GM12878 (cell line): ENCODE data around the gene TCP11L2. TPM values are rescaled to one million over a fixed set of nuclear protein-coding genes. Genes with fewer than 3 reads are reported as not detected.
A peak's percentile ranks its signal among the peaks of the same experiment; 100 is the strongest.

Source experiments
- BACH1 ChIP-seq: fragments of 450-650 bp; IDR thresholded peaks from 2 replicates; pipeline ENCODE4 v1.6.1; 2017; ENCODE audit warnings: mild to moderate bottlenecking, borderline replicate concordance
- CHD4 ChIP-seq: fragments of 200-600 bp; sonication (generic); IDR thresholded peaks from 2 replicates; pipeline ENCODE4 v1.6.1; 2016; ENCODE audit warnings: mild to moderate bottlenecking
- CTCF ChIP-seq, 3 experiments: IDR thresholded peaks in 2 of 3; conservative IDR thresholded peaks in 1 of 3; 2 replicates each; pipeline ENCODE4 v1.5.1; 2011; ENCODE audit warnings: low read depth in 3 of 3, low read length in 3 of 3, mild to moderate bottlenecking in 3 of 3, control low read depth in 2 of 3, moderate library complexity in 2 of 3, inconsistent platforms in 1 of 3, mixed read lengths in 1 of 3; ENCODE audit not compliant: control insufficient read depth in 2 of 3, insufficient read depth in 1 of 3; ENCODE audit errors: extremely low read depth in 1 of 3
- DPF2 ChIP-seq: fragments of 450-650 bp; IDR thresholded peaks from 2 replicates; pipeline ENCODE4 v1.6.1; 2017; ENCODE audit warnings: mild to moderate bottlenecking
- ESRRA ChIP-seq: IDR thresholded peaks from 2 replicates; pipeline ENCODE4 v1.6.1; 2012; ENCODE audit warnings: mild to moderate bottlenecking, low read length, improper control_type of control experiment
- GABPA ChIP-seq: IDR thresholded peaks from 2 replicates; pipeline ENCODE4 v1.6.1; 2014; ENCODE audit warnings: antibody characterized with exemption, low read depth, mild to moderate bottlenecking, inconsistent platforms
- HDGF ChIP-seq: fragments of 450-650 bp; IDR thresholded peaks from 2 replicates; pipeline ENCODE4 v1.6.1; 2016; ENCODE audit warnings: antibody characterized with exemption
- IRF4 ChIP-seq: IDR thresholded peaks from 2 replicates; pipeline ENCODE4 v1.6.1; 2011; ENCODE audit warnings: low read depth, low read length
- JUNB ChIP-seq: IDR thresholded peaks from 2 replicates; pipeline ENCODE4 v1.6.1; 2016; ENCODE audit warnings: antibody characterized with exemption, mild to moderate bottlenecking
- KDM1A ChIP-seq: fragments of 200-600 bp; sonication (generic); IDR thresholded peaks from 2 replicates; pipeline ENCODE4 v1.6.1; 2016; ENCODE audit warnings: borderline replicate concordance
- LARP7 ChIP-seq: fragments of 450-650 bp; IDR thresholded peaks from 2 replicates; pipeline ENCODE4 v1.6.1; 2017; ENCODE audit warnings: mild to moderate bottlenecking
- MLLT1 ChIP-seq: fragments of 450-650 bp; IDR thresholded peaks from 2 replicates; pipeline ENCODE4 v1.6.1; 2016; ENCODE audit warnings: mild to moderate bottlenecking
- NR2C2 ChIP-seq: IDR thresholded peaks from 2 replicates; pipeline ENCODE4 v1.6.1; 2011; ENCODE audit warnings: borderline replicate concordance, low read depth; ENCODE audit not compliant: control insufficient read depth, insufficient read length
- PAX5 ChIP-seq: IDR thresholded peaks from 2 replicates; pipeline ENCODE4 v1.6.1; 2011; ENCODE audit warnings: low read depth, low read length, borderline replicate concordance
- PAX8 ChIP-seq: fragments of 450-650 bp; IDR thresholded peaks from 2 replicates; pipeline ENCODE4 v1.6.1; 2017; ENCODE audit warnings: mild to moderate bottlenecking, moderate library complexity
- RBBP5 ChIP-seq: fragments of 200-600 bp; sonication (generic); conservative IDR thresholded peaks from 2 replicates; pipeline ENCODE4 v1.6.1; 2016
- RCOR1 ChIP-seq: conservative IDR thresholded peaks from 2 replicates; pipeline ENCODE4 v1.6.1; 2012; ENCODE audit warnings: low read depth, low read length, improper control_type of control experiment
- RUNX3 ChIP-seq: IDR thresholded peaks from 2 replicates; pipeline ENCODE4 v1.6.1; 2012; ENCODE audit warnings: low read length, inconsistent platforms
- TARDBP ChIP-seq: IDR thresholded peaks from 2 replicates; pipeline ENCODE4 v1.6.1; 2016; ENCODE audit warnings: borderline replicate concordance
- ZBTB33 ChIP-seq: fragments of 450-650 bp; IDR thresholded peaks from 2 replicates; pipeline ENCODE4 v1.6.1; 2017; ENCODE audit warnings: mild to moderate bottlenecking
- ZNF217 ChIP-seq: fragments of 450-650 bp; IDR thresholded peaks from 2 replicates; pipeline ENCODE4 v1.6.1; 2017; ENCODE audit warnings: antibody characterized with exemption, mild to moderate bottlenecking
- ZNF622 ChIP-seq: fragments of 450-650 bp; IDR thresholded peaks from 2 replicates; pipeline ENCODE4 v1.6.1; 2017; ENCODE audit warnings: mild to moderate bottlenecking, inconsistent platforms
- polyA plus RNA-seq, 11 experiments: library from polyadenylated mRNA; depleted of rRNA in 4 of 11; unstranded in 6 of 11; stranded (reverse) in 5 of 11; fragments of >200 nt; fragmentation: Nextera tagmentation in 4 of 11; fragmentation: Illumina TruSeq in 1 of 11; extraction: Ambion mirVana in 4 of 11; extraction: Trizol in 1 of 11; gene quantifications; 1 replicate in 1 of 11; 2 replicates in 10 of 11; pipeline versions ENCODE4 v1.2.1 to v1.2.3, GENCODE V29; 2011 to 2016; ENCODE audit warnings: inconsistent platforms in 2 of 11, missing spikeins in 2 of 11, low read depth in 1 of 11
- total RNA-seq, 4 experiments: library from RNA; depleted of rRNA in 3 of 4; stranded (reverse); fragments of >200 nt in 3 of 4; fragmentation: Illumina TruSeq in 1 of 4; extraction: Trizol in 1 of 4; gene quantifications; 2 replicates each; pipeline versions ENCODE4 v1.2.1 to v1.2.3, GENCODE V29; 2013 to 2021
- TF ChIP-seq, protein P1 (sequence below): IDR thresholded peaks from 2 replicates; pipeline ENCODE4 v1.6.1; 2011; ENCODE audit warnings: mild to moderate bottlenecking, low read depth, low read length, moderate library complexity; ENCODE audit not compliant: insufficient replicate concordance

The TCP11L2 gene
- total and polyA plus RNA-seq, 10 of the 15 experiments (the other 5 are each of a cell fraction or from before 2014, with no cell fraction given) = 0.18 to 5.0 (median 0.90) TPM

GRCh38 chr12:106357549-106358395, 55.2 kb downstream of the TCP11L2 start, which contains the start of gene POLR3B (continued):
- TF ChIP-seq KDM1A = no peak
- peak; percentile 83 for TF ChIP-seq HDGF
- no peak for TF ChIP-seq PAX8
- peak; percentile 39; the same call in 1 of the 2 replicates for TF ChIP-seq ZNF217
- peak; percentile 88; the same call in 1 of the 2 replicates for TF ChIP-seq RCOR1
- TF ChIP-seq TARDBP = peak; percentile 69; the same call in 1 of the 2 replicates
- TF ChIP-seq, protein P1, sequence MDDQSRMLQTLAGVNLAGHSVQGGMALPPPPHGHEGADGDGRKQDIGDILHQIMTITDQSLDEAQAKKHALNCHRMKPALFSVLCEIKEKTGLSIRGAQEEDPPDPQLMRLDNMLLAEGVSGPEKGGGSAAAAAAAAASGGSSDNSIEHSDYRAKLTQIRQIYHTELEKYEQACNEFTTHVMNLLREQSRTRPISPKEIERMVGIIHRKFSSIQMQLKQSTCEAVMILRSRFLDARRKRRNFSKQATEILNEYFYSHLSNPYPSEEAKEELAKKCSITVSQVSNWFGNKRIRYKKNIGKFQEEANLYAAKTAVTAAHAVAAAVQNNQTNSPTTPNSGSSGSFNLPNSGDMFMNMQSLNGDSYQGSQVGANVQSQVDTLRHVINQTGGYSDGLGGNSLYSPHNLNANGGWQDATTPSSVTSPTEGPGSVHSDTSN = no peak
- peak; percentile 96 for TF ChIP-seq LARP7
- TF ChIP-seq ZNF622 = no peak
- peak; percentile 85 to 95 (median 95); a peak in 5 of 6 replicates for TF ChIP-seq CTCF (IDR thresholded peaks at IDR 0.05 in 2 of 3, conservative IDR thresholded peaks at IDR 0.05 in 1 of 3; ENCODE audit: control insufficient read depth in 2 of 3, extremely low read depth in 1 of 3, insufficient read depth in 1 of 3, low read depth in 3 of 3, low read length in 3 of 3)
- peak; percentile 85 for TF ChIP-seq IRF4
- TF ChIP-seq PAX5 = 0 out of 2 replicates have a peak, but pooled peaks have one; percentile 25
- no peak for TF ChIP-seq CHD4
- peak; percentile 48; the same call in 1 of the 2 replicates for TF ChIP-seq DPF2
- TF ChIP-seq RUNX3 = peak; percentile 97
- TF ChIP-seq ZBTB33 = peak; percentile 73
- peak; percentile 94 for TF ChIP-seq GABPA
- TF ChIP-seq RBBP5 = no peak
- TF ChIP-seq BACH1 = 0 out of 2 replicates have a peak, but pooled peaks have one; percentile 23
- peak; percentile 86 for TF ChIP-seq MLLT1
- peak; percentile 87 for TF ChIP-seq ESRRA
- no peak for TF ChIP-seq NR2C2
- TF ChIP-seq JUNB = no peak
